Lung (tissue), 12 donors: Measurements from ENCODE around the gene HFE. TPM values are rescaled to one million over a fixed set of nuclear protein-coding genes. Genes with fewer than 3 reads are reported as not detected.
"Not testable (repeated sequence)": the region's sequence is repeated elsewhere in the genome, so short reads cannot be mapped to it uniquely, and the experiment has no call there.

Source experiments
- ATAC-seq: fragments of 200-7000 bp; cut with Tn5 transposase; one replicate; pipeline ENCODE4 v1.9.1; 2020; ENCODE audit warnings: moderate number of reproducible peaks; ENCODE audit not compliant: insufficient read depth, low FRiP score
- DNase-seq, 3 donors: peaks; one replicate each; pipeline ENCODE4 v3.0.0-alpha.2; 2013 to 2017
- H3K27ac ChIP-seq, 2 donors: one replicate each; pipeline ENCODE4 v1.5.1; 2013; ENCODE audit warnings: mild to moderate bottlenecking in 2 of 2, moderate library complexity in 2 of 2, control low read depth in 1 of 2, inconsistent platforms in 1 of 2, low read depth in 1 of 2, low read length in 1 of 2
- H3K27me3 ChIP-seq, 3 donors: one replicate each; pipeline ENCODE4 v1.5.1; 2013; ENCODE audit warnings: low read length in 2 of 3; ENCODE audit not compliant: control insufficient read depth in 3 of 3, insufficient read depth in 3 of 3
- H3K36me3 ChIP-seq, 4 donors: one replicate each; pipeline ENCODE4 v1.5.1; 2013; ENCODE audit warnings: low read length in 4 of 4, mild to moderate bottlenecking in 1 of 4, moderate library complexity in 1 of 4; ENCODE audit not compliant: control insufficient read depth in 4 of 4, insufficient read depth in 4 of 4
- H3K4me1 ChIP-seq, 5 donors: one replicate each; pipeline ENCODE4 v1.5.1; 2013; ENCODE audit warnings: low read length in 5 of 5, mild to moderate bottlenecking in 2 of 5, moderate library complexity in 1 of 5; ENCODE audit not compliant: control insufficient read depth in 5 of 5, insufficient read depth in 5 of 5
- H3K4me3 ChIP-seq: one replicate; pipeline ENCODE4 v1.5.1; 2013; ENCODE audit warnings: mild to moderate bottlenecking, control low read depth, moderate library complexity
- H3K9ac ChIP-seq, 2 donors: one replicate each; pipeline ENCODE4 v1.5.1; 2013; ENCODE audit warnings: low read length in 2 of 2, control low read depth in 1 of 2; ENCODE audit not compliant: insufficient read depth in 1 of 2
- H3K9me3 ChIP-seq, 4 donors: one replicate each; pipeline ENCODE4 v1.5.1; 2013; ENCODE audit warnings: low read length in 3 of 4, mild to moderate bottlenecking in 1 of 4, moderate library complexity in 1 of 4; ENCODE audit not compliant: control insufficient read depth in 4 of 4, insufficient read depth in 3 of 4
- CTCF ChIP-seq: IDR thresholded peaks from 2 replicates; pipeline ENCODE4 v1.5.1; 2012; ENCODE audit warnings: mild to moderate bottlenecking; ENCODE audit errors: control extremely low read depth, extremely low read depth
- WGBS, 2 donors: extraction: QIAGEN DNeasy Blood & Tissue Kit; methylation state at CpG; one replicate each; pipeline ENCODE4 v1.1.7; 2013; 5-methylcytosine and 5-hydroxymethylcytosine counted together
- polyA plus RNA-seq, 2 donors: library from polyadenylated mRNA; stranded (reverse); fragments of 200-250 nt; gene quantifications; one replicate each; pipeline ENCODE4 v1.2.1, GENCODE V29; 2013
- total RNA-seq, 2 donors: library from RNA; depleted of rRNA in 1 of 2; stranded (reverse); fragments of >200 nt in 1 of 2; gene quantifications; one replicate each; pipeline ENCODE4 v1.2.1, GENCODE V29; 2014 to 2021
- donor health status: control.
- donor health status: control.
- donor health status: Bipolar disorder and iron deficiency.
- donor health status: healthy.
- donor health status: DM: yes; HTN: yes; CAD: no.

The HFE gene
- total and polyA plus RNA-seq, 4 donors: 3.1 to 10.7 (median 7.0) TPM

- no peak overlapping the region for H3K27ac ChIP-seq
- no peak overlapping the region for H3K9ac ChIP-seq
- no peaks in the 10 kb centered on the region for H3K4me1 ChIP-seq
- no peaks in the 10 kb centered on the region for H3K9me3 ChIP-seq
- WGBS, 2 donors: 82 to 90% methylated on average over 20 of the region's 20 CpGs
- H3K36me3 ChIP-seq: no peaks in the 10 kb centered on the region
- H3K4me3 ChIP-seq: no peak overlapping the region
- no peak for DNase-seq
- no peak for ATAC-seq
- TF ChIP-seq CTCF: no peak
- H3K27me3 ChIP-seq: no peaks in the 10 kb centered on the region
Observed at GRCh38 chr6:26075063-26075717, 12.0 kb upstream of the HFE start.

GRCh38 chr6:26078066-26078465, 9.2 kb upstream of the HFE start:
- H3K27me3 ChIP-seq, H3K36me3 ChIP-seq, DNase-seq, H3K9ac ChIP-seq, ATAC-seq, H3K4me3 ChIP-seq, H3K27ac ChIP-seq, H3K4me1 ChIP-seq, H3K9me3 ChIP-seq: not testable (repeated sequence)
- 71 to 75% methylated on average over 3 of the region's 3 CpGs for whole genome bisulfite sequencing, 2 donors

GRCh38 chr6:26081096-26081495, 6.1 kb upstream of the HFE start:
- H3K4me1 ChIP-seq, DNase-seq, H3K4me3 ChIP-seq, H3K27me3 ChIP-seq, H3K9me3 ChIP-seq, H3K36me3 ChIP-seq, ATAC-seq, H3K9ac ChIP-seq, H3K27ac ChIP-seq: not testable (repeated sequence)
- WGBS, 2 donors: 96 to 97% methylated on average over 3 of the region's 3 CpGs

- no peak for ATAC-seq
Observed at GRCh38 chr6:26086211-26086610, 1.0 kb upstream of the HFE start.

More at GRCh38 chr6:26086211-26086610, 1.0 kb upstream of the HFE start:
- TF ChIP-seq CTCF: no peak
- no peak overlapping the region for H3K9ac ChIP-seq
- WGBS, 2 donors: 91 to 95% methylated on average over 3 of the region's 3 CpGs
- H3K4me3 ChIP-seq: no peak overlapping the region
- no peaks in the 10 kb centered on the region for H3K9me3 ChIP-seq
- DNase-seq: no peak
- peaks cover 2 to 18% (median 6%) of the 10 kb centered on the region in 5 donors for H3K4me1 ChIP-seq
- H3K36me3 ChIP-seq: no peaks in the 10 kb centered on the region
- no peak overlapping the region for H3K27ac ChIP-seq
- no peaks in the 10 kb centered on the region for H3K27me3 ChIP-seq
